Activated CD8-positive, alpha-beta memory T cell treated with anti-CD3 and anti-CD28 coated beads, Interleukin-2, amount 10 ng/mL, durations not matched to agents 7 days and 5 days (primary cell): Measurements from ENCODE around the gene CRABP1. TPM values are rescaled to one million over a fixed set of nuclear protein-coding genes. Genes with fewer than 3 reads are reported as not detected.

Experiments
- ATAC-seq: fragments of 150-1000 bp; cut with Tn5 transposase; one replicate; pipeline ENCODE4 v1.10.0; 2021; ENCODE audit warnings: moderate library complexity
- CTCF ChIA-PET: fragments of 350-600 bp; sonication (Branson Sonifier 250); formaldehyde crosslinking; loops from one replicate; lab custom pipeline; 2021; ENCODE audit warnings: antibody characterized with exemption; lab: Charles Lee
- DNase-seq: peaks from one replicate; pipeline ENCODE4 v3.0.0-alpha.2; 2020
- H3K27ac Mint-ChIP-seq: one replicate; pipeline ENCODE4 v1.8.0; 2021; ENCODE audit warnings: mild to moderate bottlenecking, mixed read lengths
- H3K27me3 Mint-ChIP-seq: one replicate; pipeline ENCODE4 v1.8.0; 2021; ENCODE audit warnings: mixed read lengths
- H3K36me3 Mint-ChIP-seq: one replicate; pipeline ENCODE4 v1.8.0; 2021; ENCODE audit warnings: mild to moderate bottlenecking, mixed read lengths
- H3K4me1 Mint-ChIP-seq: one replicate; pipeline ENCODE4 v1.8.0; 2021; ENCODE audit warnings: mixed read lengths
- H3K4me3 Mint-ChIP-seq: one replicate; pipeline ENCODE4 v1.8.0; 2021; ENCODE audit warnings: mild to moderate bottlenecking, moderate library complexity, mixed read lengths
- H3K9me3 Mint-ChIP-seq: one replicate; pipeline ENCODE4 v1.8.0; 2022; ENCODE audit warnings: low read depth, mixed read lengths
- total RNA-seq, 2 experiments: library from RNA; stranded (reverse); gene quantifications; one replicate each; pipeline ENCODE4 v1.2.3, GENCODE V29; 2021

Gene CRABP1
- total RNA-seq, result not detected

DNA sequence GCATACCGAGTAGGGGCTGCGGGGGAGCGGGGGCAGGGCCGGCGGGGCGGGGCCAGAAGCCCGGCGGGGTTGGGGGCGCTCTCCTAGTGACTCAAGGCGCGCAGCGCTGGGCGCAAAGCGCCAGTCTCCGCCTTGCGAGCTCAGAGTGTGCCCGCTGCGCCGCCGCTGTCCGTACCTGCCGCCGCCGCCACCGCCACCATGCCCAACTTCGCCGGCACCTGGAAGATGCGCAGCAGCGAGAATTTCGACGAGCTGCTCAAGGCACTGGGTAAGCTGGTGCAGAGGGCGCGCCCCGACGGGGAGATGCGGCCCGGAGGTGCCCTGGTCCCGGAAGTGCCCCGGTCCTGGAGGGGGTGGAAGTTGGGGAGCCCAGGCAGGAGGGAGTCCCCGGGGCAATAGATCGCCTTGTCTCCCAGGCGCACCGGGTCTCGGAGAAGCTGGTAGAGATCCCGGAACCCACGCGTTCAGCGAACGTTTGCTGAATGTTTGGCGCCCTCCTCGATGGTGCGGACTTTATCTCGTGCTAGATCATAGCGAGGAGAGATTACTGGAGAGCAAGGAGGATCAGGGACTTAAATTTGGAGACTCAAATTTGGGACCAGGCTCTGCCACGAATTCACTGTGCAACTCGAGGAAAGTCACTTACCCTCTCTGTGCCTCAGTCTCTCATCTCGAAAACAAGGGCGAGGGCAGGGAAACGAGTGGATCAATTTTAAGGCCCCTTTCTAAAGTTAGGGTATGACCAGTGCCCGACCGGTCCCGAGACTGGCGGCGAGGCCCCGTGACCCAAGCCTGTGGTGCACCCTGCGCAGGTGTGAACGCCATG is at the start of gene CRABP1:
Gene CRABP1 (plus strand): TSS at position 123 of the 826 bp plus-strand sequence. CDS start 76 bp downstream, at position 199.
- Mint-ChIP-seq H3K4me3 (no peak within 1 kb of the TSS), H3K27me3 (peaks cover 69% of the 10 kb centered on the region), H3K9me3 (no peaks in the 10 kb centered on the region), H3K4me1 (peaks cover 8% of the 10 kb centered on the region), H3K36me3 (no peaks in the 10 kb centered on the region), H3K27ac (no peak within 1 kb of the TSS)
- CTCF ChIA-PET, result no interaction called here
- ATAC-seq, result peak; percentile 42
- DNase-seq, result no peak

GRCh38 chr15:78291052-78291451 is 49.1 kb upstream of the CRABP1 start:
- H3K27ac Mint-ChIP-seq, result no peak overlapping the region
- no peaks in the 10 kb centered on the region for H3K4me1 Mint-ChIP-seq
- CTCF ChIA-PET, result interaction anchor here (0.8 to 1.1 kb wide), 2 partner anchors 14 to 170 kb away, joined by 3 read pairs; no protein-coding TSS in a partner anchor
- no peaks in the 10 kb centered on the region for H3K9me3 Mint-ChIP-seq
- no peaks in the 10 kb centered on the region for H3K27me3 Mint-ChIP-seq
- H3K4me3 Mint-ChIP-seq, result no peak overlapping the region
- no peak for ATAC-seq
- no peak for DNase-seq
- peaks cover 2% of the 10 kb centered on the region for H3K36me3 Mint-ChIP-seq

DNA sequence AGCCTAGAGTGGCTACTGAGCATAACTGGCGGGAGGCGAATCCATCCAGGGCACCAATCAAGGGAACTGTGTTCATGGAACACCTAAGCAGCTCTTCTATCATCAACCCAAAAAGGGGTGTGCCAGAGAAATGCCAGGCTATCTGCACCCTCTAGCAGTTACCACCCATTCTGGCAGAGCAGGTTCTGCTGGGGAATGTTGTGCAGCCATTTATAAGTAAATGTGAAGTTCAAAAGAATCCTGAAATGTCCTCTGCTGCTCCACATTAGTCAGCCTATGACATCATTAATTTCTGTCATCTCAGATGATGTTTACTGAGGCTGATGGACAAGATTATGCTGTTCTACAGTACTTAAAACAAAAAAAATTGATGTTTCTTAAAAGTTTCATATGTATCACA is 48.5 kb upstream of the CRABP1 start:
- ATAC-seq (no peak), DNase-seq (no peak)
- CTCF ChIA-PET, result no interaction called here
- Mint-ChIP-seq H3K9me3 (no peaks in the 10 kb centered on the region), H3K27me3 (no peaks in the 10 kb centered on the region), H3K27ac (no peak overlapping the region), H3K4me1 (no peaks in the 10 kb centered on the region), H3K4me3 (no peak overlapping the region), H3K36me3 (peaks cover under 1% of the 10 kb centered on the region)

DNA sequence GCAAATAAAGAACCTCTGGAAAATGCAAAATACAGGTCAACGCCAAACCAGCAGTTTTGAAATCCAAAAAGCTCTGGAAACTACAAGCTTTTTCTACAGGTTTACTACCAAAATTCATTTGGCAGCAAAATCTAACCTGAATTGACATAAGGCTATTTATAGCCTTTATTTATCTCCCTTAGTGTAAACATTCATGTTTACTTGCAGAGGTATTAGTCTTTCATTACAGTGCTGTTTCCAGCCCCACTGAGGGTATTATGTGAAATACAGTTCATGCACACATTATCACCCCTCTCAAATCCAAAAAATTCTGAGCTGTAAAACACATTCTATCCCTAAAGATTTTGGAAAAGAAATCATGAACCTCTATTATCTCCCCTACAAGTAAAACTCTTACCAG is 47.9 kb upstream of the CRABP1 start:
- ATAC-seq, result no peak
- Mint-ChIP-seq H3K4me3 (no peak overlapping the region), H3K27me3 (no peaks in the 10 kb centered on the region), H3K9me3 (no peaks in the 10 kb centered on the region), H3K4me1 (peaks cover 2% of the 10 kb centered on the region), H3K27ac (no peak overlapping the region), H3K36me3 (no peaks in the 10 kb centered on the region)
- CTCF ChIA-PET, result interaction anchor here (1.1 kb wide), 3 partner anchors 10 to 26 kb away, joined by 3 read pairs; no protein-coding TSS in a partner anchor
- DNase-seq, result no peak

GRCh38 chr15:78299101-78299930 is 40.8 kb upstream of the CRABP1 start, which contains the start of gene SKIC8:
Gene SKIC8 (minus strand): TSS chr15:78299609. CDS start chr15:78295686, 3,923 bp downstream.
- DNase-seq (peak; percentile 95), ATAC-seq (peak; percentile 97)
- no peaks in the 10 kb centered on the region for H3K36me3 Mint-ChIP-seq
- no peaks in the 10 kb centered on the region for H3K9me3 Mint-ChIP-seq
- CTCF ChIA-PET, result interaction anchor here (0.6 to 2.1 kb wide), 11 partner anchors 9 to 441 kb away, joined by 3 to 25 read pairs (median 4); partner anchors contain the start of genes DNAJA4 and IREB2
- H3K27ac Mint-ChIP-seq, result peak within 1 kb of the TSS; percentile 95
- peak within 1 kb of the TSS; percentile 97 for H3K4me3 Mint-ChIP-seq
- peaks cover 7% of the 10 kb centered on the region for H3K27me3 Mint-ChIP-seq
- H3K4me1 Mint-ChIP-seq, result peaks cover 43% of the 10 kb centered on the region

- Mint-ChIP-seq H3K4me3 (no peak overlapping the region), H3K27ac (no peak overlapping the region), H3K27me3 (peaks cover 10% of the 10 kb centered on the region), H3K36me3 (no peaks in the 10 kb centered on the region), H3K4me1 (peaks cover 43% of the 10 kb centered on the region), H3K9me3 (no peaks in the 10 kb centered on the region)
- CTCF ChIA-PET, result interaction anchor here (1.0 kb wide), 1 partner anchor 408 kb away, joined by 3 read pairs; no protein-coding TSS in a partner anchor
- no peak for DNase-seq
- no peak for ATAC-seq
Measured at GRCh38 chr15:78301326-78301725, 38.8 kb upstream of the CRABP1 start.

DNA sequence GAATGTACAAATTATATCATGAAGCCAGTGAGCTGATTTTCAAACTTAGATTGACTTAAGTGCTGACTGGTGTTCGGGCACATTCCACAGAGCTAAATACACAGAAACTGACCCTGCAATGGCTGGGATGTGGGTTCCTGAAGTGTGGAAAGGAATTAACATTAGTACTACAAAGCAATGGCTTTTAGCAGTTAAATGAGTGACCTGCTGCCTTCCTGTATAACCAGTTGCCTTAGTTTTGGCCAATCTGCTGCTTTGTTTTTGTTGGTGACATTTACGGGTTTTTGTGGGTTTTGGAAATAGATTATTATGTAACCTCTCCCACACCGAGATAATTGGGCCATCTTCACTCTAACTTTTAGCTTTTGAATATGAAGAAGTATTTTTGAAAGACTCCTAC is 38.3 kb upstream of the CRABP1 start:
- Mint-ChIP-seq H3K9me3 (no peaks in the 10 kb centered on the region), H3K4me1 (peaks cover 42% of the 10 kb centered on the region), H3K36me3 (no peaks in the 10 kb centered on the region), H3K27ac (no peak overlapping the region), H3K4me3 (no peak overlapping the region), H3K27me3 (peaks cover 13% of the 10 kb centered on the region)
- CTCF ChIA-PET, result interaction anchor here (1.0 kb wide), 1 partner anchor 408 kb away, joined by 3 read pairs; no protein-coding TSS in a partner anchor
- ATAC-seq (no peak), DNase-seq (no peak)

DNA sequence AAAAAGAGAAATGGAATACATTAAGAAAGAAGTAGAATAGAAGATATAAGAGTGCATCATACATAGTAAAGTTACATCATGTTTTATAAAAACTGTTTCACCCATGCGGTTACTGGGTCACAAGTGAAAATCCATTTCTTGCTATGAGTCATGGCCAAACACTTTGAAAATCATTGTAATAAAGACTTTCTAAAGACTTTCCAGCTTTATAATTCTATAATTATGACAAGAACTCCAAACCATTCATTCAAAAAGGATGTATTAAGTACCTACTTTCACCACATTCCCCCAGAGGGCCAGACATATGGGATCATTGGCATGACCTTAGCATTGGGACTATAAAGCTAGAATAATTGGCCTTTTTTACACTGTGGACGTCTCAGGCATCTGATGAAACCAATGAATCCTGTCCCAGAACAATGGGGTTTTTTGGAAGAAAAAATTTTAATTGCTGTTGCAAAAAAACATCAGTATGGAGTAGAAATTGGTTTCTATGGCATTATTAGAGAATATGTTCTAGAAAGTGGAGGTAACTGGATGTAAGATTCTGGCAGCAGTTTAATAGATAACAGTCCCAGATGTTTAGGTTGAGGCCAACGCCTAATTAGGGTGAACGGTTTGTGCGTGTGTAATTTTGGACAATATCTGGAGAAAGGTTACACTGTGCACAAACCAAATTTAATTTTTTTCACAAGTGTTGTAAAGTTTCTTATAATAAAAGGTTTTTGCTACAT is 37.4 kb upstream of the CRABP1 start:
- peaks cover 38% of the 10 kb centered on the region for H3K4me1 Mint-ChIP-seq
- H3K36me3 Mint-ChIP-seq, result no peaks in the 10 kb centered on the region
- DNase-seq, result no peak
- no peaks in the 10 kb centered on the region for H3K9me3 Mint-ChIP-seq
- CTCF ChIA-PET, result interaction anchor here (1.0 kb wide), 1 partner anchor 9 kb away, joined by 4 read pairs; no protein-coding TSS in a partner anchor
- H3K27ac Mint-ChIP-seq, result peak overlapping the region; percentile 67
- no peak overlapping the region for H3K4me3 Mint-ChIP-seq
- peaks cover 14% of the 10 kb centered on the region for H3K27me3 Mint-ChIP-seq
- ATAC-seq, result no peak

- ATAC-seq, result no peak
- DNase-seq, result no peak
- H3K36me3 Mint-ChIP-seq, result no peaks in the 10 kb centered on the region
- peaks cover 25% of the 10 kb centered on the region for H3K4me1 Mint-ChIP-seq
- H3K27ac Mint-ChIP-seq, result no peak overlapping the region
- H3K4me3 Mint-ChIP-seq, result no peak overlapping the region
- CTCF ChIA-PET, result interaction anchor here (1.1 to 1.2 kb wide), 2 partner anchors 118 to 258 kb away, joined by 3 to 7 read pairs; no protein-coding TSS in a partner anchor
- H3K27me3 Mint-ChIP-seq, result peaks cover 14% of the 10 kb centered on the region
- no peaks in the 10 kb centered on the region for H3K9me3 Mint-ChIP-seq
Measured at GRCh38 chr15:78304216-78305066, 35.7 kb upstream of the CRABP1 start.

DNA sequence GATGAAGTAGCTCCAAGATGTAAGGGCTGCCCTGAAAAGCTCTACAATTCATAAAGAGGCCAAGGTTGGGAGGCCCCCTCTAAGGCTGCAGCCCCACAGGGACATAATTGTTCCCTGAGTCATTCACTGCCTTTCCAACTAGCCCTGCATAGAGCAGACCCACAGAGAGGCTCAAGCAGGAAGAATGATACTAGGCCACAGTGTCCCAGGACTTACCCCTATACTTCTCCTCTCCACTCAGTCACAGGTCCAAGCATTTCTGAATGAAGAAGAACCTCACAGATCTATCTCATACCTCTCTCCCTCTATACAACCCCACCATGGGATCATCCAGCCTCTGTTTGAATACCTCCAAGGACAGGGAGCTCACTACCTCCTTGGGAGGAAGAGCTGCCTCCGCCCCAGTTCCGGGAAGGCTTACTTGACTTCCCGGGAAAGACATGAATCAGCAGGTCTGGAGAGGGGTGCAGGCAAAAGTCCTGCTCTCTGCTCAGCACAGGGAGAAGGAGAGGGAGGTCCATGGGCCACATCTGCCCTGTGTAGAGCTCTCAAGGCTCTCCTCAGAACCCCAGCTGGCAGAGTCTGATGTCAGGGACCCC is 33.9 kb upstream of the CRABP1 start:
- ATAC-seq, result no peak
- Mint-ChIP-seq H3K9me3 (no peaks in the 10 kb centered on the region), H3K36me3 (no peaks in the 10 kb centered on the region), H3K4me1 (peaks cover 16% of the 10 kb centered on the region), H3K4me3 (no peak overlapping the region), H3K27me3 (peaks cover 14% of the 10 kb centered on the region), H3K27ac (no peak overlapping the region)
- DNase-seq, result no peak
- CTCF ChIA-PET, result interaction anchor here (1.2 to 4.4 kb wide), 2 partner anchors 116 kb away, joined by 7 to 27 read pairs; no protein-coding TSS in a partner anchor

- Mint-ChIP-seq H3K9me3 (no peaks in the 10 kb centered on the region), H3K4me3 (no peak overlapping the region), H3K27ac (no peak overlapping the region), H3K4me1 (peaks cover under 1% of the 10 kb centered on the region), H3K36me3 (no peaks in the 10 kb centered on the region), H3K27me3 (peaks cover 8% of the 10 kb centered on the region)
- CTCF ChIA-PET, result interaction anchor here (0.7 to 4.4 kb wide), 8 partner anchors 8 to 162 kb away, joined by 3 to 27 read pairs (median 4); partner anchors contain the start of gene SKIC8
- DNase-seq, result no peak
- ATAC-seq, result no peak
Measured at GRCh38 chr15:78307976-78308375, 32.2 kb upstream of the CRABP1 start.
